Measurements from ENCODE around the gene MYCBP2. TPM values are rescaled to one million over a fixed set of nuclear protein-coding genes. Genes with fewer than 3 reads are reported as not detected.

The MYCBP2 gene
- total RNA-seq, 1 donor from 2014 or later: 84.7 TPM

DNA sequence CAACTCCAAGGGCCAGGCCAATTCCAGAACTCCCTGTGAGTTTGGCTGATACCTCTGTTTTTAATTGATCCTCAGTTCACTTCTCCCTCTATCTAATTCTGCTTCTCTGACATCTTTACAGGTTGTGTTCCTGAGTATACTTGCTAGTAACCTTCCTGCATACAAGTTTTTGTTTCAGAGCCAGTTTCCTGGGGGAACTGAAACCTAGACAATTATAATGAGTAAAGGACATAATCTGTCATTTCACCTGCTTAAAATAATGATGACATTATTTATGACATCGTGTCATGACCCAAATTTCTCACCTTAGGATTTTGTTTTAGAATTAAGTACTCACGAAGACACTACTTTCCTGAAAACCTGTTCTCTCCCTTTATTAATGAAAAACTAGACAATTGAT is 12.5 kb upstream of the MYCBP2 start:
- Mint-ChIP-seq H3K9me3 (ENCODE audit: unreplicated experiment) (peaks cover 3% of the 10 kb centered on the region), H3K36me3 (ENCODE audit: unreplicated experiment) (no peaks in the 10 kb centered on the region), H3K27ac (ENCODE audit: unreplicated experiment) (no peak overlapping the region), H3K27me3 (ENCODE audit: unreplicated experiment) (peaks cover 19% of the 10 kb centered on the region), H3K4me1 (ENCODE audit: unreplicated experiment) (no peaks in the 10 kb centered on the region), H3K4me3 (ENCODE audit: unreplicated experiment) (no peak overlapping the region)
- DNase-seq (ENCODE audit: extremely low spot score, unreplicated experiment): no peak
- TF ChIP-seq, protein P1, sequence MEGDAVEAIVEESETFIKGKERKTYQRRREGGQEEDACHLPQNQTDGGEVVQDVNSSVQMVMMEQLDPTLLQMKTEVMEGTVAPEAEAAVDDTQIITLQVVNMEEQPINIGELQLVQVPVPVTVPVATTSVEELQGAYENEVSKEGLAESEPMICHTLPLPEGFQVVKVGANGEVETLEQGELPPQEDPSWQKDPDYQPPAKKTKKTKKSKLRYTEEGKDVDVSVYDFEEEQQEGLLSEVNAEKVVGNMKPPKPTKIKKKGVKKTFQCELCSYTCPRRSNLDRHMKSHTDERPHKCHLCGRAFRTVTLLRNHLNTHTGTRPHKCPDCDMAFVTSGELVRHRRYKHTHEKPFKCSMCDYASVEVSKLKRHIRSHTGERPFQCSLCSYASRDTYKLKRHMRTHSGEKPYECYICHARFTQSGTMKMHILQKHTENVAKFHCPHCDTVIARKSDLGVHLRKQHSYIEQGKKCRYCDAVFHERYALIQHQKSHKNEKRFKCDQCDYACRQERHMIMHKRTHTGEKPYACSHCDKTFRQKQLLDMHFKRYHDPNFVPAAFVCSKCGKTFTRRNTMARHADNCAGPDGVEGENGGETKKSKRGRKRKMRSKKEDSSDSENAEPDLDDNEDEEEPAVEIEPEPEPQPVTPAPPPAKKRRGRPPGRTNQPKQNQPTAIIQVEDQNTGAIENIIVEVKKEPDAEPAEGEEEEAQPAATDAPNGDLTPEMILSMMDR (IDR thresholded peaks at IDR 0.05): no peak

DNA sequence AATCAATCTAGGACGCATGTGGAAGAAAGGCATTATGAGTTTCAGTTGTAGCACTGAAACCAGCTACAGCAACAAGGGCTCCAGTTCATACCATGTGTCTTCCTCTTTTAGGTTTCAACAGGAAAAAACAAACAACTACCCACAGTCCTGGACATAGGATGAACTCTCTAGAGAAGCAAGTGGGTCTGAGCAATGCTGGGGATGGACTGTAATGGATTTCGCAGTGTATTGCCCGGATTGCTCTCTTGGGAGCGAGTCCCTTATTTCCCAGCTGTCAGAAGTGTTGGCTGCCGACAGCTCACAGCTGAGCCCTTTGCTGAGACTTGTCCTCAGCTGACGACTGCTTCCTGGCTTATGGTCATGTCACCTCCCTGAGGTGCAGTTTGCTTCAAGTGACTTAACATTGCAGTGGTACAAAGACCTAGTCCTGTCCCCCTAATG is 12.1 kb upstream of the MYCBP2 start:
- Mint-ChIP-seq H3K4me3 (ENCODE audit: unreplicated experiment) (no peak overlapping the region), H3K36me3 (ENCODE audit: unreplicated experiment) (no peaks in the 10 kb centered on the region), H3K27me3 (ENCODE audit: unreplicated experiment) (peaks cover 23% of the 10 kb centered on the region), H3K9me3 (ENCODE audit: unreplicated experiment) (peaks cover 3% of the 10 kb centered on the region), H3K27ac (ENCODE audit: unreplicated experiment) (no peak overlapping the region), H3K4me1 (ENCODE audit: unreplicated experiment) (no peaks in the 10 kb centered on the region)
- TF ChIP-seq, protein P1 (IDR thresholded peaks at IDR 0.05): no peak
- DNase-seq (ENCODE audit: extremely low spot score, unreplicated experiment): no peak

DNA sequence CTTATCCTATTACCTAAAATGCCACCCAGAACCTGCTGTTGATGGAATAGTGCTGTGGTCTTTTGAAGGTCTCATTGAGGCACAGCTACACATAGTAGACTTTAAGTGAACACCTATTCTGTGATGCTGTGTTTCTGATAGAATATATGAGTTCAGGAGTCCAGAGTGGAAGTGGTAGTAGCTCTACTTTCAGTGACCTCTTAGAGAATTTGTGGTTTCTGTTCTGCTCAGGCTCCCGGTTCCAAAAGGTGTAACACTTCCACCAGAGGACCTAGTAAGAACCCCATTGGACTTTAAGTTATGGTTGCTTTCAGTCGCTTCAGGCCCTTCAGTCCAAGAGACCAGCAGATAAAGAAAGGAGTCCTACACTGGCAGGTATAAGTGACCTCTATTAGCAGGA is 11.4 kb upstream of the MYCBP2 start:
- TF ChIP-seq, protein P1 (IDR thresholded peaks at IDR 0.05): no peak
- Mint-ChIP-seq H3K4me3 (ENCODE audit: unreplicated experiment) (no peak overlapping the region), H3K4me1 (ENCODE audit: unreplicated experiment) (peaks cover 3% of the 10 kb centered on the region), H3K36me3 (ENCODE audit: unreplicated experiment) (no peaks in the 10 kb centered on the region), H3K27me3 (ENCODE audit: unreplicated experiment) (peaks cover 27% of the 10 kb centered on the region), H3K27ac (ENCODE audit: unreplicated experiment) (no peak overlapping the region), H3K9me3 (ENCODE audit: unreplicated experiment) (peaks cover 3% of the 10 kb centered on the region)
- no peak for DNase-seq (ENCODE audit: extremely low spot score, unreplicated experiment)

DNA sequence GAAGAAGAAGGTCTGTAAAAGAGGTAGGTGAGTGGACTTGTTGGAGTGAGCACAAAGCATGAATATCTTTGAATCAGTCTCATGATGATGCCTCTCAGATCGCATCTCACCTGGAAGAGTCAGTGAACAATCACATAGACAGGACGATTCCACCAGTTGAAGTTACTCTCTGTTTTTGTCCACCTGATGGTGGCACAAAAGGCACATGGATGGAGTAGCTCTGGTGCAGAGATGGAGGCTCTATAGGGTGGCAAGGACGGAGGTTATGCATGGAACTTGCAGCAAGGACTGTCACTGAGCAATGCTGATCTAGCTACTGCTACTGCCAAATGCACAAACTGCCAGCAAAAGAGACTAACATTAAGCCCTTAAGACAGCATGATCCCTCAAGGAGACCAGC is 10.3 kb upstream of the MYCBP2 start:
- no peak overlapping the region for H3K27ac Mint-ChIP-seq (ENCODE audit: unreplicated experiment)
- H3K4me3 Mint-ChIP-seq (ENCODE audit: unreplicated experiment): no peak overlapping the region
- H3K4me1 Mint-ChIP-seq (ENCODE audit: unreplicated experiment): peaks cover 3% of the 10 kb centered on the region
- no peaks in the 10 kb centered on the region for H3K36me3 Mint-ChIP-seq (ENCODE audit: unreplicated experiment)
- no peak for DNase-seq (ENCODE audit: extremely low spot score, unreplicated experiment)
- H3K9me3 Mint-ChIP-seq (ENCODE audit: unreplicated experiment): peaks cover 3% of the 10 kb centered on the region
- TF ChIP-seq, protein P1 (IDR thresholded peaks at IDR 0.05): no peak
- peaks cover 27% of the 10 kb centered on the region for H3K27me3 Mint-ChIP-seq (ENCODE audit: unreplicated experiment)

DNA sequence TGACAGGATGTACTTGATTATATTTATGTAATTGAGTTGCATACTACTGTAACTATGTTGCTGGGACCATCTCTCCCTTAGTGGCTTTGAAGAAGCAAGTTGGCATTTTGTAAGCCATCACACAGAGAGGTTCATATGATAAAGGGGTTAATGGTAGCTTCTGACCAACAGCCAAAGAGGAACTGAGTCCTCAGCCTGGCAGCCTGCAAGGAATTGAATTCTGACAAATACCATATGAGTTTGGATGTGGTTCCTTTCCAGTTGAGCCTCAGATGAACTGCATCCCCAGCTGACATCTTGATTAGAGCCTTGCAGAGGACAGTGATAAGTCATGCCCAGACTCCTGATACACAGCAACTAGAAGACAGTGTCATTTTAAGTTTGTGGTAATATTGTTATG is 8.6 kb upstream of the MYCBP2 start:
- Mint-ChIP-seq H3K36me3 (ENCODE audit: unreplicated experiment) (no peaks in the 10 kb centered on the region), H3K27ac (ENCODE audit: unreplicated experiment) (no peak overlapping the region), H3K9me3 (ENCODE audit: unreplicated experiment) (peaks cover 2% of the 10 kb centered on the region), H3K27me3 (ENCODE audit: unreplicated experiment) (peaks cover 26% of the 10 kb centered on the region), H3K4me1 (ENCODE audit: unreplicated experiment) (peaks cover 8% of the 10 kb centered on the region), H3K4me3 (ENCODE audit: unreplicated experiment) (no peak overlapping the region)
- no peak for DNase-seq (ENCODE audit: extremely low spot score, unreplicated experiment)
- TF ChIP-seq, protein P1 (IDR thresholded peaks at IDR 0.05): no peak
